ENCODE results near the gene NINJ2. TPM values are rescaled to one million over a fixed set of nuclear protein-coding genes. Genes with fewer than 3 reads are reported as not detected.

NINJ2 gene
- total RNA-seq, 4 donors from 2014 or later = 2.2 to 14.9 (median 4.5) TPM

DNA sequence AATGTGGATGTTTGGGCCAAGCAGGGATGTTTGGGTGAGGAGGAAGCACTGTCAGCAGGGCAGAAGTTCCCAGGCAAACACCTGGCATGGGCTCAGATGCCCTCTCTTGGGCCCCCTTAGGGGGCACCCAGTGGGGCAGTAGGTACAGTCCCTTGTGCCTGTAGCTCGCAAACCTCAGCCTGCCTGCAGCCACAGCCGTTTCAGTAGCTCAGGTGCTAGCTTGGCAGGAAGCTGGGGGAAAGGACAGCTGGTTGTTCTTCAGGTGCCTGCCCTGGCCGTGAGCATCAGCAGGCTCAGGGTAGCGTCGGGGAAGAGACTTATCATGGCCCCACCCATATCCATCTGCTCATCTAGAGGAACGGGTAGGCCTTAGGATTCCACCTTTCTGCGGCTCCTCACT is 136.0 kb downstream of the NINJ2 start:
- no peaks in the 10 kb centered on the region for H3K36me3 ChIP-seq
- WGBS, 2 donors = 71% methylated on average over 2 of the region's 7 CpGs; no CpG with 5 or more reads in 1 of the 2 donors
- no peak overlapping the region for H3K27ac ChIP-seq
- no peak for DNase-seq
- intact Hi-C loops (cut with DNase I) = no loop called here
- no peak for TF ChIP-seq POLR2A (IDR thresholded peaks at IDR 0.05)
- TF ChIP-seq, protein P1, sequence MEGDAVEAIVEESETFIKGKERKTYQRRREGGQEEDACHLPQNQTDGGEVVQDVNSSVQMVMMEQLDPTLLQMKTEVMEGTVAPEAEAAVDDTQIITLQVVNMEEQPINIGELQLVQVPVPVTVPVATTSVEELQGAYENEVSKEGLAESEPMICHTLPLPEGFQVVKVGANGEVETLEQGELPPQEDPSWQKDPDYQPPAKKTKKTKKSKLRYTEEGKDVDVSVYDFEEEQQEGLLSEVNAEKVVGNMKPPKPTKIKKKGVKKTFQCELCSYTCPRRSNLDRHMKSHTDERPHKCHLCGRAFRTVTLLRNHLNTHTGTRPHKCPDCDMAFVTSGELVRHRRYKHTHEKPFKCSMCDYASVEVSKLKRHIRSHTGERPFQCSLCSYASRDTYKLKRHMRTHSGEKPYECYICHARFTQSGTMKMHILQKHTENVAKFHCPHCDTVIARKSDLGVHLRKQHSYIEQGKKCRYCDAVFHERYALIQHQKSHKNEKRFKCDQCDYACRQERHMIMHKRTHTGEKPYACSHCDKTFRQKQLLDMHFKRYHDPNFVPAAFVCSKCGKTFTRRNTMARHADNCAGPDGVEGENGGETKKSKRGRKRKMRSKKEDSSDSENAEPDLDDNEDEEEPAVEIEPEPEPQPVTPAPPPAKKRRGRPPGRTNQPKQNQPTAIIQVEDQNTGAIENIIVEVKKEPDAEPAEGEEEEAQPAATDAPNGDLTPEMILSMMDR (IDR thresholded peaks at IDR 0.05) = no peak
- no peak overlapping the region for H3K4me3 ChIP-seq
- no peaks in the 10 kb centered on the region for H3K27me3 ChIP-seq
- peaks cover 4 to 31% (median 10%) of the 10 kb centered on the region in 3 donors for H3K4me1 ChIP-seq
- peaks cover 0 to 4% (median 0%) of the 10 kb centered on the region in 3 donors for H3K9me3 ChIP-seq

- H3K36me3 ChIP-seq = no peaks in the 10 kb centered on the region
- intact Hi-C loops (cut with DNase I) = no loop called here
- peaks cover 3 to 20% (median 4%) of the 10 kb centered on the region in 3 donors for H3K4me1 ChIP-seq
- H3K4me3 ChIP-seq = no peak overlapping the region
- no peaks in the 10 kb centered on the region for H3K9me3 ChIP-seq
- WGBS, 2 donors = 54 to 78% methylated on average over 5 to 6 of the region's 6 CpGs
- no peak for DNase-seq
- no peak overlapping the region for H3K27ac ChIP-seq
- TF ChIP-seq, protein P1 (IDR thresholded peaks at IDR 0.05) = no peak
- no peak for TF ChIP-seq POLR2A (IDR thresholded peaks at IDR 0.05)
- peaks cover 0 to 4% (median 0%) of the 10 kb centered on the region in 4 donors for H3K27me3 ChIP-seq
These were observed 137.2 kb downstream of the NINJ2 start for GRCh38 chr12:526089-526488.

DNA sequence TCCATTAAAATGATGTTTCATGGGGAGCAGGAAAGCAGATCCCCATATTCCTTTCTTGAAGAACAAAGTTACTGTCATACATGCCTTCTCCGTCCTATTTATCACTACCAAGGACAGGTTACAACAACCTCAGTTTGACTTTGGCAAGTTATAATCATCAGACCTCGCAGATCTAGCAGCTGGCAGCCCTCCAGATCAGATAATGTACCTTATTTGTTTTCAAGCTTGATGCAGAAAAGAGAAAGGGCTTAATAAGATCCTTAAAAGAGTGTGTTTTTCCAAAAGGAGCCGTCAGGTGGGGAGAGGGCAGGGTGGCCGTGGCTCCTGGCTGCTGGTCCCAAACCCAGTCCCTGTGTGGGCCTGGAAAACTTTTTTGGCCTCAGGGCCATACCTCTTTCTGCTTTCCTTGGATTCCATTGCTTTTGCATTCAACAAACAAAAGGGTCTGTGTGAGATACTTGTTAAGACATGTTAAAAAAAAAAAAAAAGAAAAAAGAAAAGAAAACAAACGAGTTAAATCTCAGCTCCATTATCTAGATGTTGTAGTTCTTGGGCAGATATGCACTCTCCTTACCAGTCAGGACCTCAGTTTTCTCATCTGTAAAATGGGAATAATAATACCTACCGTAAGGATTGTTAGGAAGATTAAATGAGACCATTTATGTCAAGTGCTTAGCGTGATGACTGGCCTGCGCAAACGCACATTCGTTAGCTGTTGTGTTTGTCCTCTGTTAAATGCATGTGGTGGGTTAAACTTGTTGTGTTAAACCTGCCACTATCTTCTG is 138.9 kb downstream of the NINJ2 start:
- Histone ChIP-seq H3K36me3 (no peaks in the 10 kb centered on the region), H3K4me3 (no peak overlapping the region), H3K27me3 (peaks cover 0 to 19% (median 0%) of the 10 kb centered on the region in 4 donors), H3K4me1 (peaks cover 0 to 9% (median 0%) of the 10 kb centered on the region in 3 donors), H3K27ac (no peak overlapping the region), H3K9me3 (no peaks in the 10 kb centered on the region)
- no peak for DNase-seq
- intact Hi-C loops (cut with DNase I) = no loop called here
- WGBS, 2 donors = 60 to 63% methylated on average over 10 of the region's 10 CpGs
- TF ChIP-seq, protein P1 (IDR thresholded peaks at IDR 0.05) = no peak
- no peak for TF ChIP-seq POLR2A (IDR thresholded peaks at IDR 0.05)

DNA sequence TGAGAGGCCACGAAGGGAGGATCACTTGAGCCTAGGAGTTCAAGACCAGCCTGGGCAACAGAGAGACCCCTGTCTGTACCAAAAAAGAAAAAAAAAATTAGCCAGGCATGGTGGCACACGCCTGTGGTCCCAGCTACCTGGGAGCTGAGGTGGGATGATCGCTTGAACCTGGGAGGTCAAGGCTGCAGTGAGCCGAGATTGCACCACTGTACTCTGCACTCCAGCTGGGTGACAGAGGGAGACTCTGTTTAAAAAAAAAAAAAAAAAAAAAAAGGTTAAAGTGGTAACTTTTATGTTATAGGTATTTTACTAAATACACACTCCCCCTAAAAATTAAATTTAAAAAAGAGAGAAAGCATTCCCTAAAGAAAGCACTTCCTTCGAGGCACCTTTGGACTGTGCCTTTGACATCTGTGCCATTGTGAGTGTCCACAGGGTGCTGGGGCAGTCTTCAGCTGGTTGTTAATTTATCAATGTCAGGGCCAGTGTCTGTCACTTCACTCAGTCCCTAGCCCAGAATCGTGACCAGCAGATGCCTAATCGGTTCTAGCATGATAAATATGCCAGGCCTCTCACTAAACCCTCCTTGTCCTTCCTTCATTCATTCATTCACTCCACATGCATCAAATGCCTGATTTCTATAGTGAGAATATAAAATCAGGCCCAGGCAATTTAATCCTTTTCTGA is 140.4 kb downstream of the NINJ2 start:
- Histone ChIP-seq H3K36me3 (no peaks in the 10 kb centered on the region), H3K27ac (no peak overlapping the region), H3K27me3 (peaks cover 0 to 25% (median 0%) of the 10 kb centered on the region in 4 donors), H3K9me3 (no peaks in the 10 kb centered on the region), H3K4me1 (peaks cover 0 to 9% (median 0%) of the 10 kb centered on the region in 3 donors), H3K4me3 (no peak overlapping the region)
- no peak for TF ChIP-seq POLR2A (IDR thresholded peaks at IDR 0.05)
- TF ChIP-seq, protein P1 (IDR thresholded peaks at IDR 0.05) = no peak
- DNase-seq = no peak
- intact Hi-C loops (cut with DNase I) = no loop called here
- 60 to 75% methylated on average over 7 of the region's 7 CpGs for WGBS, 2 donors

GRCh38 chr12:520119-520518 is 143.1 kb downstream of the NINJ2 start:
- 73 to 78% methylated on average over 2 of the region's 2 CpGs for WGBS, 2 donors
- H3K4me3 ChIP-seq = no peak overlapping the region
- no peaks in the 10 kb centered on the region for H3K9me3 ChIP-seq
- peaks cover 0 to 31% (median 0%) of the 10 kb centered on the region in 4 donors for H3K27me3 ChIP-seq
- intact Hi-C loops (cut with DNase I) = no loop called here
- no peaks in the 10 kb centered on the region for H3K36me3 ChIP-seq
- no peak overlapping the region for H3K27ac ChIP-seq
- H3K4me1 ChIP-seq = peaks cover 0 to 9% (median 0%) of the 10 kb centered on the region in 3 donors
- TF ChIP-seq, protein P1 (IDR thresholded peaks at IDR 0.05) = no peak
- TF ChIP-seq POLR2A (IDR thresholded peaks at IDR 0.05) = no peak
- no peak for DNase-seq

Measured in esophagus squamous epithelium (tissue), 5 donors.